Anterior cingulate cortex (tissue), 58 donors: ENCODE data around the gene CLEC16A.

Experiments
- DNase-seq, 58 donors: peaks; one replicate each; lab custom pipeline; 2025; lab: John Stamatoyannopoulos, UW

Gene CLEC16A

DNA sequence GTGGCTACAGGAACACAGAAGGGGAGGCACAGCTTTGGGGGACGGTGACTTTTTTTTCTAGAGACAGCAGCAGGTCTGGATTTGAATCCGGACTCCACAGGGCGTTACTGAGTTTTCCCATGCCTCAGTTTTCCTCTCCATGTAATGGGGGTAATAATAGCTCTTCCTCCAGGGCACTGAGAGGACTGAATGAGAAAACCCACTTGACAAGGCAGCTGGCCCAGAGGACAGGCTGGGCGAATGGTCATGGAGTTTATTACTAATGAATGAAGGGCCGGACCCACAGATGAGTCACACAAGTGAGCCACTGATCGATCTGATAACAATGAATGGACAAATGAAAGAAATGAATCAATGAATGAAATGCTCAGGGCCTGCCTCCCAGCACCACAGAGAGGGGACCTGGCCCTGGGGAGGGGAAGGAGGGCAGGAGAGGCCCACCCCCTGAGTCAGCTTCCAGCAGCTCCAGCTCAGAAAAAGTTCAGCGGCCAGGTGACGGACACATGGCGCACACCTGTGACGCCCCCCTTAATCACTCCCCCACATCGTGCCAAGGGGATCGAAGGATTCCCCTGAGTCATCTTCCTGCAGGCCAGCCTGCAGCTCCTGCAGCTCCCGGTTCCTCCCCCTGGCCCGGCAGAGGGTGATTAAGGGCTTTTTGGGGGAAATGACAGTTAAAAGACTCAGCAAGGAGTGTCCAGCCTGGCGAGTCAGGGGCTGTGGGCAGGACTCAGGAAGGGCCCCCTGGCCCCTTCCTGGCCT is 257.3 kb downstream of the CLEC16A start:
- DNase-seq = no peak

DNA sequence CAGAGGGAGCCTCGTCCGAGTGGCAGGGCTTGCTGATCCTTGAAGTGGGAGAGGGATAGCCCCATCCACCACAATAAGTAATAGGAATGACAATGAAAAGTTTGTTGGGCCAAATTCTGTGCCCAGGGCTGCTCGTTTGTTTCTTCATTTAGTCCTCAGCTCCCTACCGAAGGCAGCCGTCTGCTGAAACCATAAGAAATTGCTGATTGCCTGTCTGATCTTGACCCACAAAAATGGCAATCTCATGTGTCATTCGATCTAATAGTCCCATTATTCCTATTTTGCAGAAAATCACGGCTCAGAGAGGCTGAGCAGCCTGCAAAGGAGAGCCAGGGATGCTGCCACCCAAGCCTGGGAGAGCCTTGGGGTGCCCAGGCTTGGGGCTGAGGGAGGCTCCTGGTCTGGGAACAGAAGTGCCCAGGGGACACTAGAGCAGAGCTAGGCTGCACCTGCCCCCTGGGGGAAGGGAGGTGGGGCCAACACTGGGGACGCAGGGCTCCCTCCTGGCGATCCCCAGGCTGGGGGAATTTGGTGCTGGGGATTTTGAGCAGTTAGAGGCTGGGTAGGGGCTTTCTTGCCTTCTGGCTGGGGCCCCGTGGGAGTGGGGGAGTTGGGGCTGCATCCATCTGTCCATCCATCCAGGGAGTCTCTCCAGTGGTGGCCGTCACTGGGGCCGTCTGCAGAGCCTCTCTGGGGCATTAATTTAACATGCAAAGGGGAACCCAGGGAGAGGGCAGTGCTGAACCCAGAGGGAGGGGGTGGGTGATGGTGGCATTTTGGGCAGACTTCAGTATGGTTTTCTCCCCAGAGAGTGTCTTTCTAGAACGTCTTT is 258.1 kb downstream of the CLEC16A start:
- DNase-seq = no peak

DNA sequence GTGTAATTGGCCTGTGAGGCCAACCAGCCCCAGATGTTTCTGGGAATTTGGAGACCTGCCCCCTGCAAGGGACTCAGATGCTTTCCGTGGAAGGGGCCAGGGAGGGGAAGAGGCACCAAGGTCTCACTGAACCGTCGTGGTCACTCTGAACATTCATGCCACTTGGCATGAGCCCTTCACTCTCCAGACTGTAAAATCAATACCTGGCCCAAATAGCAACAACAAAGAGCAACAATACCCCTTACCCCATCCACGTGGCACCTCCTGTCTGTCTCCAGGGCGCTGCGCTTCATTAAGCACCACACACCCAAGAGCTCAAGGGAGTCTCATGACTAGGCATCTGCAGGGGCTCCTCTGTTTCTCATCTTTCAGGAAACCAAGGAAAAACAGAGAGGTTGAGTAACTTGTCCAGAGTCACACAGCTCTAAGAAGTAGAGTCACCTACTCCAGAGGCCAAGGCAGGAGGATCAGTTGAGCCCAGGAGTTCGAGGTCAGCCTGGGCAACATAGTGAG is 258.8 kb downstream of the CLEC16A start:
- DNase-seq = no peak

DNA sequence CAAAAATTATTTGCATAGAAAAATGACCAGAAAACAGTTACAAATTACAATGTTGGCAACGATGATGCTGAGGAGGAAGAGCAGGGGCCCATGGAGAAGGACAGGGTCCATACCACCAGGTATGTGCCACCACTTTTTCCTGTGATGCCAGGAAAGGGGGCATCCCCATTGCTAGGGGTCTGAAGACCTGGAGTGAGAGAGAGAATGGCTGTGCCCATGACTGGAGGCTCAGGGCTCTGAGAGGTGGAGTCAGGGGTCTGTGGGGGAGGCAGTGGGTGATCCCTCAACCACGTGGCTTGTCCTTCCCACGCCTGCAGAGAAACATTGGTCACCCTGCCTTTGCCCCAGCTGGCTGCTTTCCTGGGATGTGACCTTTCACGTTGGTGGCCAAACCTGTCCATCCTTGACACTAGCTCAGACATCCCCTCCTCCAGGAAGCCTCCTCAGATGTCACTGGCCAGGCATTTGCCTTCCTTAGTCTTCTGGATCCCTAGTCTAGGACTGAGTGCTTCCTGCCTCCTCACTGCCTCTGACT is 260.2 kb downstream of the CLEC16A start:
- no peak for DNase-seq

DNA sequence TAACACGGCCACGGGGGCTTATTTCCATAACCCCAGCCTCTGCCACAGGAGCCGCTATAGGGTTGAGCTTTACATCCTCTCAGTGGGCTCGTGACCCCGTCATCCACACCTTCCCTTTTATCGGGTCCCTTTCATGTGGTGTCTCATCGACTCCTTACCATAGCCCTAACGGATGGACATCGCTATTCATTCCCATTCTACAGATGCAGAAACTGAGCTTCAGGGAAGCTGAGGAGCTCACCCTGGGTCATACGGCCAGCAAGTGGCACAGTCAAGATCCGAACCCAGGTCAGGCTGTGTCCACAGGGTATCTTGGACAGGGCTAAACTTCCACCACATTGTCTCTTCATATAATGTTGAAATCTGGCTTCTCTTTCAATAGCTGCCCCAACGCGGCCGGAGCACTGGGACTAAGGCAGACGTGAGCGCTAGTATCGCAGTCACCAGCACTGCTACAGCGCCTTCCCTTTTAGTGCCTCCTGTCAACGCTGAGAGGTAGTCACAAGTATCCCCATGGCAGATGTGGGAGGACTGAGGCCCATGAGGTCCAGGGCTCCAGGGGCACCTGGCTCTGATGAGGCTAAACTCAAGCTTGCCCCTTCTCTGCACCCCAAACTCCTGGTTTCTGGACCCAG is 260.8 kb downstream of the CLEC16A start:
- DNase-seq = no peak

DNA sequence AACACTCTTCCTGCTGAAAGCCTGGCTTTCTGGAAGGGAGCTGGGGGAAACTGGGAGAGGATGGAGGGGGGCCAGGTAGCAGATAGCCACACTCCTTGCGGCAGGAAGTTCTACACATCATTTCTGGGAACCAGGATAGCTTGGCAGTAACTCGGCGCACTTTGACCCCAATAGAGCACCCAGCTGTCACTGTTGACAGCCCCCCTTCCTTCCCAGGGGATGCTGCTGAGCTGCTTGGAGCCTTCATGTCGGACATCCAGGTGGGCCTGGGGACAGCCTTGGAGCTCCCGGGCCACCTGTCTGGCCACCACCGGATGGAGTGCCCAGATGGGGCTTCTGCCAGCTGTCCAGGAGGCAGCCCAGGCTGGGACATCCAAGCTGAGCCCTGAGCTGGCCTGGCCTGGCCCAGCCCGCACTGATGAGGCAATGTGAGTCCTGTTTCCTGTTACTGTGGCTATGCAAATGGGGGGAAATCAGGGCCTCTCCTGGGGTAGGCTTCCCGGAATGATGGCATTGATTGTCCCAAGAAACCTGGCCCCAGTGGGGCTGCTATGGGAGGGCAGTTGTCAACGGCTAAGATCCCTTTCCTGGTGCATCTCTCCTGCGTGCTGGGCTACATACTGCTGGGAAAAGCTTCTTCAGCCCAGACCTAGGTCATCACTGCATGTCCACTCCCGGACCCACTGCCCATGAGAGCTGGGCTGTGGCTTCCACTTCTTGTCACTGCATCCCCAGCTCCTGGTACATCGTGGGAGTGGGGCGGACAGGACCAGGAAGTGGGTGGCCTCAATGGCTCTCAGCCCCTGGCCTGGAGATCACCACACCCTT is 261.6 kb downstream of the CLEC16A start:
- DNase-seq = no peak

DNA sequence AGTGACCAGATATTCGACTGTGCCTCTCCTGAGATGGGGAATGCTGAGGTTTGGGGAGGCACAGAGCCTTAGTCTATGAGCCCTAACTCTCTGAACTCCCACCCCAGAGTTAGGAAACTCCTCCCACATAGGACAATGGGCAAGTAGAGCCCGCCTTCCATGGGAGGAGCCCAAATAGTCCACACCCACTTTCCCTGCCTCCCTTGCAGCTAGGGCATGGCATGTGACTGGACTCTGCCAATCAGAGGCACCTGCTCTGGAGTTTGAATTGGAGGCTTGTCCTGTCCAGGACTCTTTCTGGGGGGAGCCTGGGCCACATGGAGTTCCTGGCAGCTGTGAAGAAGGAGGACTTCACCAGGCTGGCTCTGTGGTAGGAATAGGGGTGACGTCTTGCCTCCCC is 263.3 kb downstream of the CLEC16A start:
- no peak for DNase-seq

DNA sequence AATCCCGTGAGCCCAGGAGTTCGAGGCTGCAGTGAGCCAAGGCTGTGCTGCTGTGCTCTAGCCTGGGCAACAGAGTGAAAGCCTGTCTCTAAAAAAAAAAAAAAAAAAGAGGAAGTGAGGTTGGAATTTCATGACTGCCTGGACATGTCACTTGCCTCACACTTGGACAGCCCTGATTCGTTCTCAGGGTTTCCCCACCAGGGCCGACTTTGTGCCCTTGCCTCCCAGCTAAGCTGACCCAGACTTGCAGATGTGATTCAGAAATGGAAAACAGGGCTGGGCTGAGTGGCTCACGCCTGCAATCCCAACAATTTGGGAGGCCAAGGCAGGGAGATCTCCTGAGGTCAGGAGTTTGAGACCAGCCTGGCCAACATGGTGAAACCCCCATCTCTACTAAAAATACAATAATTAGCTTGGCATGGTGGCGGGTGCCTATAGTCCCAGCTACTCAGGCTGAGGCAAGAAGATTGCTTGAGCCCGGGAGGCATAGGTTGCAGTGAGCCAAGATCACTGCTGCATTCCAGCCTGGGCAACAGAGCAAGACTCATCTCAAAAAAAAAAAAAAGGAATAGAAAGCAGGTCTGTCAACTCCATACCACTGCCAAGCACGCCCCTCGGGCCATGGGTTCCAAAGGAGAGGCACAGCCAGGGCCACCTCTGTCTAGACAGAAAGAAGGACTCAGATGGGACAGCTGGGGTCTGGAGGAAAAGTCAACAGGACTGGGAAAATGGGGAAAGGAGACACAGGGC is 264.7 kb downstream of the CLEC16A start:
- no peak for DNase-seq

DNA sequence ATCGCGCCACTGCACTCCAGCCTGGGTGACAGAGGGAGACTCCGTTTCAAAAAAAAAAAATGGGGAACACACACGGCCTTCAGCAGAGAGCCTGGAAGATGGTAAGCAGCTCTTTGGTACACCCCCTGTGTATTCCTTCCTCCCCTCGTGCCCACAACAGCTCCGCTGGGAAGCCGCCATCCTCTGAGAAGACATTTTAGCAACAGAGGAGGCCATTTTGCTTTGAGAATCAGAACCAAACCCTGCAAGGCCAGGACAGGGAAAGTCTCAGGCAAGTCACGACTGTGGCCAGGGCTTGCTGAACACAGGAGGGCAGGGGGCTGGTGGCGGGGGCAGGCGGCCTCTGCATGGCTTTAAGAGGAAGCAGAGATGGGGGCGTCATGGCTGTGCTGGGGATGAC is 265.9 kb downstream of the CLEC16A start:
- no peak for DNase-seq

DNA sequence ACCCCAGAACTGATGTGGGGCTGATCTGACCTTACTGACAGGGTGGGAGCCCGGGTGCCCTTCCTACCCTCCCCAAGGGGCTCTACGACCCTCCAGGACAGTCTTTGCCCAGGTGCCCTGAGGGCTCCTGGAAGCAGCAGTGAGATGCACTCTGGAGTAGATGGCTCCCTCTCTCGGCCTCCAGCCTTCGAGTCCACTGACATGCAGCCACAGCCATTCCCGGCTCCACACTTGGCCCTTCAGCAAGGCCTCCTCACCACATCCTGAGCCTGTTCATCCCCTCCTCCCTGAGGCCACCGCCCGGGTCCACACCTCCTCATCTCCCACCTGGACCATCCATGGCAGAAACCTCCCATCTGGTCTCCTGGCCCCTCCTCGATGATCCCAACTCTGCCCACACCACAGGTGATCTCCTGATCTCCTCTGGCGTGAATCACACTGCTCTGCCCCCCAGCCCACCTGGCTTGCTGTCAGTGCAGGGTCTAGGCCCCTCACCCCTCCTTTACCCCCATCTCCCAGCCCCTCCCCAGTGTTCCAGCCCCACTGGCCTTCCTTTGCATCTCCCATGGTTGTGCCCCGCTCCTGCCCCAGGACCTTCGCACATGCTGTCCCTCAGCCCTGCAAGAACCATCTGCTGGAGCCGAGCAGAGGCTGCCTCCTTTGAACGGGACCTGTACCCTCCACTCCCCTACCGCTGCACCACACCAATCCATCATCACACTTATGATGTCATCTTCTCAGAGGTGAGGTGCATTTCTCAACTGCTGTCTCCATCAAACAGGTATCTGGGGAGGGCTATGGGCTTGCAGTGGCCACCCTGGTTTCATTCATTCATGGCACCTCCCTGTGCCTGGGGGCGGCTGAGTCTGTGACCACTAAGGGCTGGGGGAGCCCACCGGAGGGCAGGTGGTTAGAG is 267.0 kb downstream of the CLEC16A start:
- DNase-seq = no peak

DNA sequence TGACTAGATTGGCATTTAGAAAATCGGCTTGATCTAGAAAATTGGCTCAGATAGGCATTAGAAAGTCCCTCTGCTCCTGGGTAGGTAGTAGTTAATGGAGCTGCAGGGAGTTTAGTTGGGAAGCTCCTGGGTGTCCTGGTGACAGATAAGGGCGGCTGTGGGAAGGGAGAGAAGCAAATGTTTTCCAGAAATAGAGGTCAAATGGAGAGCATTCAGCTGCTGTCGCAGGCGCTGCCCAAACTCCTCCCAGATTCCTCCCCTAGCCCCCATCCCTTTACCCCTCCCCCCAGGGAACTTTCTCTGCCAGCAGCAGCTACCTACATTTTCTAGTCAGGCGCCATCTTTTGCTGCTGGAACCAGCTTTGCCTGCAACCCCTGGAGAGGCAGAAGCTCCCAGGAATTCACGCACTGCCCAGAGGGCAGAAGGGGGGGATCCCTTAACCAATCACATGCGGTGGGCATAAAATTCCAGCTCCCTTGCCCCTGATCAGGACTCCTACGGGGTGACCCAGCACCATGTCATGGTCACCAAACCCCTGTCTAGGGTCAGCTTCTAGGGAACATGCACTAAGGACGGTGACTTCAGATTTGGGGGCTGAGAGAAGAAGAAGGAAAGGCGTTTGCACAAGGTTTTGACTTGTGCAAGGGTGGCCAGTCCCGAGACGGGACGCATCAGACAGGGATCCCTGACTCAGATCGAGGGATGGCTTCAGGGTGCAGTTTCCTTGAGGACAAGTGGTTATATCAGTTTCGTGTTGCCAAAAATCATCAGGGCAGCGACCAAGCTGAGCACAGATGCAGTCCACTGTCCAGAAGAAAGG is 267.8 kb downstream of the CLEC16A start:
- no peak for DNase-seq

DNA sequence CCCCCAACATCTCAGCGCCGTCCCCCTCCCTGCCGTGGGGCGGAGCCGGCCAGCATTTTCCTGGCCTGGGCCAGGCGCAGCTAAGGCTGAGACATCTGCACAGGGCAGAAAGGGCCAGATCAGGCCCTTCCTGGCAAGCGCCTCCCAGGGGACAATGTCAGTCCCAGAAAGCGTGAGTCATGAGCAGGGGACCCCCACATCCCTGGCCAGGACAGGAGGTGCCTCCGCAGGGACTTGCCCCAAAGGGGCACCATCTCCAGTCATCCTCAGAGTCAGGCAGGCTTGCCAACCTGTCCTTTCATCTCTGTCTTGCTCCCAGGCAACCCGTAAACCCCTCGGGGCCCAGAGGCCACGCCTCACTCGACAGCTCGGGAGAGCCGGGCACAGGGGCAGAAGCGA is 268.4 kb downstream of the CLEC16A start:
- DNase-seq = no peak

DNA sequence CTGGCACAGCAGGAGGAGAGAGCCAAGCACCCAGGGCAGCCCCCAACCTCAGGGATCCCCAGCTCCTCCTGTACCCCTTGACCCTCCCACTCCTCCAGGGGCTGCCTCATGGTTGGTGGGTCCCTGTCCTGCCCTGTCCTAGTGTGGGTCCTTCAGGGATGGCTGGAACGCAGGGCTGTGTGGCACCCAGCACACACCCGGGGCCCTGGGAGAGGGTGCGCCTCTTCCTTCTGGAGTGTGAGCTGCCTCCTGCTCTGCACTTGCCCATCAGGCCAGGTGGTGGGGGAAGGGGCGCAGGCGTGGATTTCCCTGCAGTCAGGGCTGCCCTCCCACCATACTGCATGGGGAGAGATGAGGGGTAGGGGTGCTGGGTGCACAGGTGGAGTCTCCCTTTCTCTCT is 269.0 kb downstream of the CLEC16A start:
- no peak for DNase-seq

DNA sequence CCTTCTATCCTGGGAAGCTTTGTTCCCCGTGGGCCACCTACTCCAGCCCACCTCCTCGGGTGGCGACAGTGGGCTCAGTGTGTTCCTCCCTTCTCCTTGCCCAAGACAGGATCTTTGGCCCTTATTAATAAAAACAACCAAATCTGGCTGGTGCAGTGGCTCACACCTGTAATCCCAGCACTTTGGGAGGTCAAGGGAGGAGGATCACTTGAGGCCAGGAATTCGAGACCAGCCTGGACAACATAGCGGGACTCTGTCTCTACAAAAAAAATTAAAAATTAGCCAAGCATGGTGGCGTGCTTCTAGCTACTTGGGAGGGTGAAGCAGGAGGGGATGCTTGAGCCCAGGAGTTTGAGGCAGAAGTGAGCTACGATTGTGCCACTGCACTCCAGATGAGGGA is 269.4 kb downstream of the CLEC16A start:
- no peak for DNase-seq

DNA sequence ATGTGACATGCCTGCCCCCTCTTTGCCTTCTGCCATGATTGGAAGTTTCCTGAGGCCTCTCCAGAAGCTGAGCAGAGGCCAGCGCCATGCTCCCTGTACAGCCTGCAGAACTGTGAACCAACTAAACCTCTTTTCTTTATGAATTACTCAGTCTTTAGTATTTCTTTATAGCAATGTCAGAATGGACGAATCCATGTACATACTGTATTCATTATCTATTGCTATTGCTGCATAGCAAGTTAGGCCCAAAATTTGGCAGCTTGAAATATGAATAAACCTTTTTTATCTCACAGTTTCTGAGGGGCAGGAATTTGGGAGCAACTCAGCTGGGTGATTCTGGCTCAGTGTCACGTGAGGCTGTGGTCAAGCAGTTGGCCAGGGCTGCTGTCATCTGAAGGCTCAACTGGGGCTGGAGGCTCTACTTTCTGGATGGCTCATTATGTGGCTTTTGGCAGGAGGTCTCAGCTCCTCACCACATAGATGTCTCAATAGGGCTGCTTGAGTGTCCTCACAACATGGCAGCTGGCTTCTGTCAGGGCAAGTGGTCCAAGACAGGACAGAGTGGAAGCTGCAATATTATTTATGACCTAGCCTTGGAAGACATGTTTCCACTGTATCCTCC is 271.7 kb downstream of the CLEC16A start:
- no peak for DNase-seq

DNA sequence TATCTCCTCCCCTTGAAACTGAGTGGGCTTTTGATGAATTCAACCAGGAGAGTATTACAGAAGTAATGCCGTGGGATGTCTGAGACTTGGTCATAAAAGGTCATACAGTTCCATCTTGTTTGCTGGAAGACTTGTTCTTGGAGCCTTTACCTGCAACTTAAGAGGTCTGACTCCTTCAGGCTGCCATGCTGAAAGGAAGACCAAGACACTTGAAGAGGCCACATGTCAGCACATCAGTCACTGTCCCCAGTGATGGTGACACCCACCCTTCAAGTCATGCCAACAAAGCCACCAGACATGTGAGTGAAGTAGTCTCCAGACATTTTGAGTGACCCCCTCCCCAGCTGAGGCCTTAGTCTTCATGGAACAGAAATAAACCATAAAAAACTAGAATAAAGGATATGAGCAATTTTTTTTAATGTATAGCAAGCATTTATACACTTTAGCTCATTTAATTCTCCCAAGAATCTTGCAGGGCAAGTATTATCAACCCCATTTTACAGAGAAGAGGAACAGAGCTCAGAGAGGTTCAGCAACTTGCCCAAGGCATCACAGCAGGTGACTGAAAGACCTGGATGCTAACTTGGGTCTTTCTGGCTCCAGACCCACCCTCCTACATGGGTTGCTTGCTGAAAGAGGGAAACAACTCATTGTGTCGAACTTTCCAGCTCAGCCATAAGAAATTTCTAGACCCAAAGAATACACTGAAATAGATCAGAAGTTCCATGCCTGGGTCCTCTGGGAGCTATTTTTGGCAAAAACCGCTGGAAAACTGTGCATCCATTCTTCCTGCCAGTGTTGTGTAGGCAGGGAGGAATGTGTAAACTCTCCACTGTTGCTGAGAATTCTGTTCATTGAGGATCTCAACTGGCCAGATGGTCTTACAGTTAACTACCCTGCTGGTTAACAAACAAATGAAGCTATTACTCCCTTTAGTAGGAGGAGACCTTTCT is 273.6 kb downstream of the CLEC16A start:
- DNase-seq = no peak
